ENCODE results near the gene FGF23.
A peak's percentile ranks its signal among the peaks of the same experiment; 100 is the strongest.

Gene FGF23

DNA sequence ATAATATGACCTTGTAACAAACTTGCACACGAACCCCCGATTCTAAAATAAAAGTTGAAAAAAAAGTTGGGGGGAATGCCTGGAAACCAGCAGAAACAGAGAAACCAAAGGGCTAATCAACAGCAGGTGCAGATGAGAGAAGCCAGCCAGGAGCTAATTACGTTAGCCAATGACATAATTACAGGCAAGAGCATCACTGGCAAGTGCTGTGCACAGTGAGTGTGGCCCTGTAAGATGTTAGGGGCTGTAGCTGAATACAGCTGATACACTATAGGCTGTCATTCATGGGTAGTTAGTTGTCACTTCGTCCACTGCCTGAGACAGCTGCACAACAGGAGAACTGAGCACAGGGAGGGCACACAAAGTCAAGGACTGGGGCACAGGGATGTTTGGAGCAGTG lies 7.3 kb upstream of the FGF23 start:
- H3K36me3 ChIP-seq (replicated peaks; ENCODE audit: low read depth, low read length), result no peaks in the 10 kb centered on the region
- H3K4me2 ChIP-seq (ENCODE audit: low read length), result no peak overlapping the region
- no peaks in the 10 kb centered on the region for H3K4me1 ChIP-seq (ENCODE audit: low read length)
- no peaks in the 10 kb centered on the region for H4K20me1 ChIP-seq (ENCODE audit: insufficient read depth, low read length)
- H3K79me2 ChIP-seq (ENCODE audit: low read length), result no peaks in the 10 kb centered on the region
- peaks cover 6% of the 10 kb centered on the region for H3K27me3 ChIP-seq (ENCODE audit: low read depth, low read length)
- TF ChIP-seq, protein P1, sequence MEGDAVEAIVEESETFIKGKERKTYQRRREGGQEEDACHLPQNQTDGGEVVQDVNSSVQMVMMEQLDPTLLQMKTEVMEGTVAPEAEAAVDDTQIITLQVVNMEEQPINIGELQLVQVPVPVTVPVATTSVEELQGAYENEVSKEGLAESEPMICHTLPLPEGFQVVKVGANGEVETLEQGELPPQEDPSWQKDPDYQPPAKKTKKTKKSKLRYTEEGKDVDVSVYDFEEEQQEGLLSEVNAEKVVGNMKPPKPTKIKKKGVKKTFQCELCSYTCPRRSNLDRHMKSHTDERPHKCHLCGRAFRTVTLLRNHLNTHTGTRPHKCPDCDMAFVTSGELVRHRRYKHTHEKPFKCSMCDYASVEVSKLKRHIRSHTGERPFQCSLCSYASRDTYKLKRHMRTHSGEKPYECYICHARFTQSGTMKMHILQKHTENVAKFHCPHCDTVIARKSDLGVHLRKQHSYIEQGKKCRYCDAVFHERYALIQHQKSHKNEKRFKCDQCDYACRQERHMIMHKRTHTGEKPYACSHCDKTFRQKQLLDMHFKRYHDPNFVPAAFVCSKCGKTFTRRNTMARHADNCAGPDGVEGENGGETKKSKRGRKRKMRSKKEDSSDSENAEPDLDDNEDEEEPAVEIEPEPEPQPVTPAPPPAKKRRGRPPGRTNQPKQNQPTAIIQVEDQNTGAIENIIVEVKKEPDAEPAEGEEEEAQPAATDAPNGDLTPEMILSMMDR (IDR thresholded peaks at IDR 0.05; ENCODE audit: low read depth, low read length), result no peak
- no peak for TF ChIP-seq EZH2phosphoT487 (IDR thresholded peaks at IDR 0.05; ENCODE audit: low read depth)
- H3K9ac ChIP-seq (ENCODE audit: low read length), result no peak overlapping the region
- no peak overlapping the region for H3K27ac ChIP-seq (ENCODE audit: low read length)
- no peak overlapping the region for H3K4me3 ChIP-seq (ENCODE audit: low read length)
- H3K9me3 ChIP-seq (ENCODE audit: insufficient read depth, low read length), result no peaks in the 10 kb centered on the region
- no peak overlapping the region for H2AFZ ChIP-seq (ENCODE audit: low read depth, low read length)

- Histone ChIP-seq H3K27ac (ENCODE audit: low read length) (no peak overlapping the region), H3K27me3 (ENCODE audit: low read depth, low read length) (peaks cover 10% of the 10 kb centered on the region), H3K79me2 (ENCODE audit: low read length) (no peaks in the 10 kb centered on the region), H3K4me3 (ENCODE audit: low read length) (no peak overlapping the region), H3K9ac (ENCODE audit: low read length) (no peak overlapping the region), H3K4me1 (ENCODE audit: low read length) (no peaks in the 10 kb centered on the region), H4K20me1 (ENCODE audit: insufficient read depth, low read length) (no peaks in the 10 kb centered on the region), H2AFZ (ENCODE audit: low read depth, low read length) (no peak overlapping the region), H3K9me3 (ENCODE audit: insufficient read depth, low read length) (no peaks in the 10 kb centered on the region), H3K4me2 (ENCODE audit: low read length) (no peak overlapping the region), H3K36me3 (replicated peaks; ENCODE audit: low read depth, low read length) (no peaks in the 10 kb centered on the region)
- no peak for TF ChIP-seq EZH2phosphoT487 (IDR thresholded peaks at IDR 0.05; ENCODE audit: low read depth)
- TF ChIP-seq, protein P1 (IDR thresholded peaks at IDR 0.05; ENCODE audit: low read depth, low read length), result peak; percentile 52
Observed at GRCh38 chr12:4383304-4383865, 3.9 kb upstream of the FGF23 start.

- H3K9me3 ChIP-seq (ENCODE audit: insufficient read depth, low read length), result no peaks in the 10 kb centered on the region
- no peak overlapping the region for H3K4me3 ChIP-seq (ENCODE audit: low read length)
- no peaks in the 10 kb centered on the region for H3K79me2 ChIP-seq (ENCODE audit: low read length)
- no peaks in the 10 kb centered on the region for H4K20me1 ChIP-seq (ENCODE audit: insufficient read depth, low read length)
- no peak overlapping the region for H3K4me2 ChIP-seq (ENCODE audit: low read length)
- no peak overlapping the region for H3K9ac ChIP-seq (ENCODE audit: low read length)
- H3K27me3 ChIP-seq (ENCODE audit: low read depth, low read length), result peaks cover 10% of the 10 kb centered on the region
- TF ChIP-seq, protein P1 (IDR thresholded peaks at IDR 0.05; ENCODE audit: low read depth, low read length), result no peak
- no peak for TF ChIP-seq EZH2phosphoT487 (IDR thresholded peaks at IDR 0.05; ENCODE audit: low read depth)
- H2AFZ ChIP-seq (ENCODE audit: low read depth, low read length), result no peak overlapping the region
- no peaks in the 10 kb centered on the region for H3K36me3 ChIP-seq (replicated peaks; ENCODE audit: low read depth, low read length)
- H3K27ac ChIP-seq (ENCODE audit: low read length), result no peak overlapping the region
- H3K4me1 ChIP-seq (ENCODE audit: low read length), result no peaks in the 10 kb centered on the region
Observed at GRCh38 chr12:4380332-4380731, 820 bp upstream of the FGF23 start.

- Histone ChIP-seq H3K4me2 (ENCODE audit: low read length) (no peak overlapping the region), H3K9ac (ENCODE audit: low read length) (no peak overlapping the region), H3K36me3 (replicated peaks; ENCODE audit: low read depth, low read length) (no peaks in the 10 kb centered on the region), H3K4me3 (ENCODE audit: low read length) (no peak overlapping the region), H3K27ac (ENCODE audit: low read length) (no peak overlapping the region), H3K9me3 (ENCODE audit: insufficient read depth, low read length) (no peaks in the 10 kb centered on the region), H4K20me1 (ENCODE audit: insufficient read depth, low read length) (no peaks in the 10 kb centered on the region), H3K4me1 (ENCODE audit: low read length) (no peaks in the 10 kb centered on the region), H2AFZ (ENCODE audit: low read depth, low read length) (no peak overlapping the region), H3K79me2 (ENCODE audit: low read length) (no peaks in the 10 kb centered on the region), H3K27me3 (ENCODE audit: low read depth, low read length) (peaks cover 10% of the 10 kb centered on the region)
- no peak for TF ChIP-seq EZH2phosphoT487 (IDR thresholded peaks at IDR 0.05; ENCODE audit: low read depth)
- TF ChIP-seq, protein P1 (IDR thresholded peaks at IDR 0.05; ENCODE audit: low read depth, low read length), result no peak
Observed at GRCh38 chr12:4378772-4379171, 740 bp downstream of the FGF23 start.
